K562 (cell line): ENCODE data around the gene TLE4. TPM values are rescaled to one million over a fixed set of nuclear protein-coding genes. Genes with fewer than 3 reads are reported as not detected.

Experiments
- ATAC-seq: fragments of 200-7000 bp; cut with Tn5 transposase; 3 replicates; pipeline ENCODE4 v1.9.1; 2020; ENCODE audit warnings: moderate library complexity
- BruUV-seq: library from RNA; stranded (reverse); fragments of 400-500 nt; replicated peaks from 2 replicates; lab custom pipeline; 2021; lab: Mats Ljungman, UMichigan
- CTCF ChIA-PET: fragments of 300-600 bp; formaldehyde crosslinking; extraction: SDS; loops from one replicate; lab custom pipeline; 2021; ENCODE audit warnings: low intra/inter-chr PET ratio; lab: Yijun Ruan, JAX
- POLR2A ChIA-PET: fragments of 300-600, 350-650 bp; sonication (Branson Sonifier 250); formaldehyde crosslinking; extraction: SDS; loops from one replicate; lab custom pipeline; 2021; ENCODE audit warnings: antibody characterized with exemption, inconsistent platforms; lab: Yijun Ruan, JAX
- DNase-seq, 4 experiments: peaks; one replicate each; pipeline versions ENCODE4 v3.0.0 to v3.0.0-alpha.2; 2011 to 2018; ENCODE audit warnings: low spot score in 3 of 4, mixed read lengths in 3 of 4; ENCODE audit errors: extremely low read depth in 1 of 4
- FAIRE-seq: peaks from 2 replicates; lab custom pipeline; 2011; peaks lifted over from hg19 to GRCh38; lab: Jason Lieb, UNC
- H2AFZ ChIP-seq: 2 replicates; pipeline ENCODE4 v1.6.0; 2011; ENCODE audit warnings: low read depth, low read length, control low read depth, inconsistent platforms
- H3K27ac ChIP-seq: fragments of 200-600 bp; 3 replicates; pipeline ENCODE4 v1.8.0; 2011; ENCODE audit warnings: low read depth, mild to moderate bottlenecking, control low read depth, inconsistent platforms, low read length, moderate library complexity, mixed read lengths; ENCODE audit errors: extremely low read depth
- H3K27me3 ChIP-seq, 2 experiments: fragments of 300-600 bp in 1 of 2; 2 replicates in 1 of 2; 3 replicates in 1 of 2; pipeline versions ENCODE4 v1.6.0 to v1.8.0; 2011; ENCODE audit warnings: inconsistent platforms in 2 of 2, low read length in 2 of 2, mild to moderate bottlenecking in 1 of 2, mixed read lengths in 1 of 2, moderate library complexity in 1 of 2; ENCODE audit not compliant: control insufficient read depth in 2 of 2, insufficient read depth in 2 of 2
- H3K36me3 ChIP-seq: fragments of 300-600 bp; 3 replicates; pipeline ENCODE4 v1.8.0; 2011; ENCODE audit warnings: mild to moderate bottlenecking, low read length, inconsistent platforms; ENCODE audit not compliant: control insufficient read depth, insufficient read depth
- H3K4me1 ChIP-seq, 2 experiments: fragments of 200-600 bp in 1 of 2; replicated peaks in 1 of 2; 2 replicates in 1 of 2; 3 replicates in 1 of 2; pipeline versions ENCODE4 v1.5.1 to v1.8.0; 2011; ENCODE audit warnings: inconsistent platforms in 2 of 2, low read length in 2 of 2, mild to moderate bottlenecking in 1 of 2, mixed read lengths in 1 of 2, moderate library complexity in 1 of 2; ENCODE audit not compliant: control insufficient read depth in 2 of 2, insufficient read depth in 2 of 2
- H3K4me2 ChIP-seq: 2 replicates; pipeline ENCODE4 v1.6.1; 2011; ENCODE audit warnings: low read length, control low read depth, inconsistent platforms, mixed read lengths; ENCODE audit not compliant: insufficient read depth
- H3K4me3 ChIP-seq: fragments of 200-600 bp; sonication (generic), shearing (Covaris generic); 2 replicates; pipeline ENCODE4 v1.5.1; 2016; ENCODE audit warnings: control low read depth, inconsistent platforms
- H3K79me2 ChIP-seq: fragments of 200-600 bp; 3 replicates; pipeline ENCODE4 v1.8.0; 2011; ENCODE audit warnings: low read length, inconsistent platforms; ENCODE audit not compliant: control insufficient read depth, insufficient read depth
- H3K9ac ChIP-seq, 2 experiments: 2 replicates each; pipeline versions ENCODE4 v1.6.0 to v1.6.1; 2011; ENCODE audit warnings: low read depth in 2 of 2, low read length in 2 of 2, control low read depth in 1 of 2, inconsistent platforms in 1 of 2, mild to moderate bottlenecking in 1 of 2, mixed read lengths in 1 of 2; ENCODE audit not compliant: insufficient read depth in 1 of 2
- H3K9me1 ChIP-seq: one replicate; pipeline ENCODE4 v1.6.0; 2011; ENCODE audit warnings: inconsistent platforms, mild to moderate bottlenecking, low read length, moderate library complexity; ENCODE audit not compliant: control insufficient read depth, insufficient read depth
- H3K9me3 ChIP-seq: replicated peaks from 2 replicates; pipeline ENCODE4 v1.5.1; 2011; ENCODE audit warnings: low read depth, low read length, inconsistent platforms; ENCODE audit not compliant: control insufficient read depth, insufficient read depth
- H4K20me1 ChIP-seq: replicated peaks from 2 replicates; pipeline ENCODE4 v1.6.1; 2011; ENCODE audit warnings: low read length, inconsistent platforms, mixed read lengths; ENCODE audit not compliant: control insufficient read depth, insufficient read depth
- CEBPG ChIP-seq, 3 experiments: fragments of 200-800 bp in 1 of 3; sonication (Bioruptor generic) in 1 of 3; sonication (generic) in 1 of 3; formaldehyde crosslinking in 1 of 3; IDR thresholded peaks in 2 of 3; conservative IDR thresholded peaks in 1 of 3; 2 replicates each; pipeline versions ENCODE4 v1.6.1 to v1.8.0; 2016 to 2022; ENCODE audit warnings: missing compliant biosample characterization in 2 of 3, missing genetic modification characterization in 2 of 3, mild to moderate bottlenecking in 1 of 3, missing genetic modification reagents in 1 of 3
- MECOM ChIP-seq: fragments of 250-450 bp; sonication (Bioruptor Pico); IDR thresholded peaks from 2 replicates; pipeline ENCODE4 v1.8.0; 2022; ENCODE audit warnings: inconsistent platforms
- NCOA1 ChIP-seq: fragments of 450-650 bp; IDR thresholded peaks from 2 replicates; pipeline ENCODE4 v1.6.1; 2016; ENCODE audit warnings: low read depth
- NCOA4 ChIP-seq: fragments of 450-650 bp; IDR thresholded peaks from 2 replicates; pipeline ENCODE4 v1.6.1; 2018; ENCODE audit warnings: mild to moderate bottlenecking; ENCODE audit not compliant: partially characterized antibody
- POLR2A ChIP-seq: fragments of 450-650 bp; conservative IDR thresholded peaks from 2 replicates; pipeline ENCODE4 v1.6.1; 2016
- POLR2G ChIP-seq: fragments of 200-400 bp; formaldehyde crosslinking; IDR thresholded peaks from 2 replicates; pipeline ENCODE4 v1.6.1; 2017; ENCODE audit warnings: low read depth, mild to moderate bottlenecking, antibody characterized with exemption, low read length, moderate library complexity
- RAD51 ChIP-seq: fragments of 450-650 bp; IDR thresholded peaks from 2 replicates; pipeline ENCODE4 v1.7.1; 2016; ENCODE audit warnings: low read depth, mild to moderate bottlenecking, borderline replicate concordance
- ZMIZ1 ChIP-seq, 2 experiments: fragments of 150-350 bp in 1 of 2; IDR thresholded peaks; 2 replicates each; pipeline ENCODE4 v1.6.1; 2012 to 2016; ENCODE audit warnings: low read depth in 2 of 2, low read length in 2 of 2, mild to moderate bottlenecking in 1 of 2, moderate library complexity in 1 of 2
- ZNF431 ChIP-seq: sonication (generic); formaldehyde crosslinking; IDR thresholded peaks from 2 replicates; pipeline ENCODE4 v1.8.0; 2022; ENCODE audit warnings: mild to moderate bottlenecking, missing genetic modification reagents
- WGBS: fragments of 100-300 bp; shearing (Covaris generic); methylation state at CpG from one replicate; pipeline ENCODE4 v1.1.6; 2016; ENCODE audit warnings: low coverage, mixed read lengths; ENCODE audit not compliant: insufficient coverage; ENCODE audit errors: missing lambda C conversion rate; 5-methylcytosine and 5-hydroxymethylcytosine counted together
- in situ Hi-C: fragments of 300-500 bp; cut with MboI; formaldehyde crosslinking; loops from 4 replicates; pipeline ENCODE4 v1.15.0; 2018; ENCODE audit warnings: inconsistent platforms, mixed read lengths
- intact Hi-C: fragments of 100-400 bp; cut with micrococcal nuclease; formaldehyde crosslinking; loops from 2 replicates; pipeline ENCODE4 v1.14.2; 2022
- polyA plus RNA-seq, 8 experiments: library from polyadenylated mRNA; depleted of rRNA in 4 of 8; stranded (reverse) in 5 of 8; unstranded in 3 of 8; fragments of >200 nt; fragmentation: Nextera tagmentation in 2 of 8; fragmentation: Illumina TruSeq in 1 of 8; extraction: Ambion mirVana in 2 of 8; extraction: Trizol in 1 of 8; gene quantifications; 2 replicates each; pipeline versions ENCODE4 v1.2.1 to v1.2.3, GENCODE V29; 2011 to 2014; ENCODE audit warnings: inconsistent platforms in 1 of 8, missing spikeins in 1 of 8
- total RNA-seq, 7 experiments: library from RNA; depleted of rRNA in 6 of 7; stranded (reverse); fragments of >200 nt in 6 of 7; fragmentation: Illumina TruSeq in 2 of 7; extraction: Trizol in 2 of 7; gene quantifications; 2 replicates each; pipeline versions ENCODE4 v1.2.1 to v1.2.3, GENCODE V29; 2011 to 2021; ENCODE audit warnings: low replicate concordance in 1 of 7
- TF ChIP-seq, protein P1 (sequence below): fragments of 250-450 bp; sonication (Bioruptor Pico); IDR thresholded peaks from 2 replicates; pipeline ENCODE4 v1.4.0; 2020; ENCODE audit warnings: mild to moderate bottlenecking, moderate library complexity, borderline replicate concordance
- TF ChIP-seq, protein P2 (sequence below), 2 experiments: IDR thresholded peaks in 1 of 2; conservative IDR thresholded peaks in 1 of 2; 2 replicates each; pipeline ENCODE4 v1.6.1; 2016; ENCODE audit warnings: low read depth in 2 of 2, mild to moderate bottlenecking in 1 of 2, missing compliant biosample characterization in 1 of 2, missing genetic modification characterization in 1 of 2, moderate library complexity in 1 of 2

TLE4 gene
- total and polyA plus RNA-seq, 9 of the 15 experiments (the other 6 are each of a cell fraction or from before 2014, with no cell fraction given): 1.1 to 8.8 (median 5.7) TPM

DNA sequence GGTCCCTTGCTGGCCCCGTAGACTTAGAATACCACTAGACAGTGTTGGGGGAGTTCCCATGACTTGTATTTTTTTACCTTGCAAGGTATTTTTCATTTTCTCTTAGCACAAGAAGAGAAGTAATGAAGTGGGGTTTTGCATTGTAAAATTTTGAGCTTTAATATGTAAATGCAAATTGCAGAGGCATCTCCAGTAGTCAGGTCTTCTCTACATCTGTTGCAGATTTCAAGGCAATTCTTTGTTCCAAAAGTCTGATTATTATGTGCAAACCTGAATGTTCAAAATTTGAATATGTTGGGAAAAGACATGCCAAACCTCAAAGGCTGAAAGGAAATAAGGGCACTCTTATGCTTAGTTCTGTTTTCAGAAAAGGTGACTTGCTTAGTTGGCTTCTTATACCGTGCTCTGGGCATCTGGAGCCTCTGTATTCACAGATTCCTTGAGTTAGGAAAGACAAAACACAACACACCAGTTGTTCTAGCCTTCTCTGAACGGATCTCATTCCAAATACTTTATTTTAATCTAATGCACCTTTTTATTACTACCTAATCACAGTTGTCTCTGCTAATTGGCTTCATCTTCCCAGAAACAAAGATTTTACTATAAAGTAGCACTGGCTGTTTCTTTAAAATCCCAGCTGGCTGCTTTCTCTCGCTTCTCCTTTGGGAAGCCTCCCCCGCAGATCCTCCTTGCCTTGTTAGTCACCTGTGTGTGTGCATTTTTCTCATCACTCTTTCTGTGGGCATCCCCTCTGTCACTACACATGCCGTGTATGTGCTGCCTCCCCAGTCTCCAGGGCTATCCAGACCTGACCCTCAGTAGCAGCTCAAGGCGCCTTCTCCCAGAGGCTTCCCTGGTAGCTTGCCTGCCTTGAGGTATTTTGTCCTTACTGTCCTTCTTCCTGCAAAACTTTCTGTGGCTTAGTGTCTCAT lies 138.2 kb downstream of the TLE4 start:
- H3K9ac ChIP-seq: no peak overlapping the region
- in situ Hi-C loops: no loop called here
- no peak overlapping the region for H3K4me2 ChIP-seq
- FAIRE-seq (no peak), ATAC-seq (no peak), DNase-seq (no peak)
- H3K79me2 ChIP-seq: no peaks in the 10 kb centered on the region
- H3K9me1 ChIP-seq: no peaks in the 10 kb centered on the region
- H3K27ac ChIP-seq: no peak overlapping the region
- H2AFZ ChIP-seq: no peak overlapping the region
- CTCF ChIA-PET: no interaction called here
- no peak overlapping the region for H3K4me3 ChIP-seq
- WGBS: 29% methylated on average over 6 of the region's 7 CpGs
- no peaks in the 10 kb centered on the region for H4K20me1 ChIP-seq
- POLR2A ChIA-PET: no interaction called here
- no peaks in the 10 kb centered on the region for H3K27me3 ChIP-seq
- BruUV-seq: no TSS peak
- H3K9me3 ChIP-seq: no peaks in the 10 kb centered on the region
- H3K36me3 ChIP-seq: no peaks in the 10 kb centered on the region
- no peaks in the 10 kb centered on the region for H3K4me1 ChIP-seq
- intact Hi-C loops: no loop called here
- TF ChIP-seq POLR2G: no peak
- TF ChIP-seq, protein P1, sequence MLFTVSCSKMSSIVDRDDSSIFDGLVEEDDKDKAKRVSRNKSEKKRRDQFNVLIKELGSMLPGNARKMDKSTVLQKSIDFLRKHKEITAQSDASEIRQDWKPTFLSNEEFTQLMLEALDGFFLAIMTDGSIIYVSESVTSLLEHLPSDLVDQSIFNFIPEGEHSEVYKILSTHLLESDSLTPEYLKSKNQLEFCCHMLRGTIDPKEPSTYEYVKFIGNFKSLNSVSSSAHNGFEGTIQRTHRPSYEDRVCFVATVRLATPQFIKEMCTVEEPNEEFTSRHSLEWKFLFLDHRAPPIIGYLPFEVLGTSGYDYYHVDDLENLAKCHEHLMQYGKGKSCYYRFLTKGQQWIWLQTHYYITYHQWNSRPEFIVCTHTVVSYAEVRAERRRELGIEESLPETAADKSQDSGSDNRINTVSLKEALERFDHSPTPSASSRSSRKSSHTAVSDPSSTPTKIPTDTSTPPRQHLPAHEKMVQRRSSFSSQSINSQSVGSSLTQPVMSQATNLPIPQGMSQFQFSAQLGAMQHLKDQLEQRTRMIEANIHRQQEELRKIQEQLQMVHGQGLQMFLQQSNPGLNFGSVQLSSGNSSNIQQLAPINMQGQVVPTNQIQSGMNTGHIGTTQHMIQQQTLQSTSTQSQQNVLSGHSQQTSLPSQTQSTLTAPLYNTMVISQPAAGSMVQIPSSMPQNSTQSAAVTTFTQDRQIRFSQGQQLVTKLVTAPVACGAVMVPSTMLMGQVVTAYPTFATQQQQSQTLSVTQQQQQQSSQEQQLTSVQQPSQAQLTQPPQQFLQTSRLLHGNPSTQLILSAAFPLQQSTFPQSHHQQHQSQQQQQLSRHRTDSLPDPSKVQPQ (CRISPR knock-in tag): no peak
- no peak for TF ChIP-seq MECOM (CRISPR knock-in tag)
- TF ChIP-seq CEBPG (CRISPR knock-in tag; IDR thresholded peaks at IDR 0.05): no peak
- TF ChIP-seq CEBPG (tag; conservative IDR thresholded peaks at IDR 0.05 in 1 of 2, IDR thresholded peaks at IDR 0.05 in 1 of 2): no peak
- TF ChIP-seq, protein P2, sequence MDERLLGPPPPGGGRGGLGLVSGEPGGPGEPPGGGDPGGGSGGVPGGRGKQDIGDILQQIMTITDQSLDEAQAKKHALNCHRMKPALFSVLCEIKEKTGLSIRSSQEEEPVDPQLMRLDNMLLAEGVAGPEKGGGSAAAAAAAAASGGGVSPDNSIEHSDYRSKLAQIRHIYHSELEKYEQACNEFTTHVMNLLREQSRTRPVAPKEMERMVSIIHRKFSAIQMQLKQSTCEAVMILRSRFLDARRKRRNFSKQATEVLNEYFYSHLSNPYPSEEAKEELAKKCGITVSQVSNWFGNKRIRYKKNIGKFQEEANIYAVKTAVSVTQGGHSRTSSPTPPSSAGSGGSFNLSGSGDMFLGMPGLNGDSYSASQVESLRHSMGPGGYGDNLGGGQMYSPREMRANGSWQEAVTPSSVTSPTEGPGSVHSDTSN (CRISPR knock-in tag; IDR thresholded peaks at IDR 0.05; ENCODE audit: low read depth): no peak
- TF ChIP-seq, protein P2 (tag; conservative IDR thresholded peaks at IDR 0.05; ENCODE audit: low read depth): no peak
- TF ChIP-seq ZNF431 (CRISPR knock-in tag): no peak
- TF ChIP-seq NCOA1: no peak
- no peak for TF ChIP-seq RAD51
- TF ChIP-seq NCOA4: no peak
- TF ChIP-seq ZMIZ1 (IDR thresholded peaks at IDR 0.05; ENCODE audit: low read depth in 2 of 2, low read length in 2 of 2): no peak
- TF ChIP-seq POLR2A: no peak
